Embryonic facial prominence (tissue), 1 donor: ENCODE results near the gene COL23A1.
"Not testable (repeated sequence)": the region's sequence is repeated elsewhere in the genome, so short reads cannot be mapped to it uniquely, and the experiment has no call there.

Source experiments
- DNase-seq: peaks from one replicate; pipeline ENCODE4 v3.0.0-alpha.2; 2016; ENCODE audit errors: extremely low spot score

Gene COL23A1

GRCh38 chr5:178381921-178382695 is 208.1 kb downstream of the COL23A1 start:
- DNase-seq, result no peak

DNA sequence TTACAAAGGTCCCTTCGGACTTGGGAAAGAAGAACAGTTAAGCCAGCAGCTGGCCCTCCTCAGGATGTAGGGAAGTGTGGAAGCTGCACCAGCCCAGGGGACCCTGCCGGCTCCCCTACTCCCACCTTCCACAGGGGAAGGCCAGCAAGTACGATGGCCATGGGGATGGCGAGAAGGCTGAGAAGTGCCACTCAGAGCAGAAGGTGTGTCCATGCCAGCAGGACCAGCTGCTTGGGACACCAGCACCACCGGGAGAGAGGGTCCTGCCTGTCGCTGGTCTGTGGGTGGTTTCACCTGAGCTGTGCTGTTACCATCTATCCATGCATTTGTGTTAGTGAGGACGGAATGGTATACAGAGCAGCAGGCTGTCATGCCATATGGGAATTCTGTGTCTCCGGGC is 209.0 kb downstream of the COL23A1 start:
- DNase-seq, result no peak

DNA sequence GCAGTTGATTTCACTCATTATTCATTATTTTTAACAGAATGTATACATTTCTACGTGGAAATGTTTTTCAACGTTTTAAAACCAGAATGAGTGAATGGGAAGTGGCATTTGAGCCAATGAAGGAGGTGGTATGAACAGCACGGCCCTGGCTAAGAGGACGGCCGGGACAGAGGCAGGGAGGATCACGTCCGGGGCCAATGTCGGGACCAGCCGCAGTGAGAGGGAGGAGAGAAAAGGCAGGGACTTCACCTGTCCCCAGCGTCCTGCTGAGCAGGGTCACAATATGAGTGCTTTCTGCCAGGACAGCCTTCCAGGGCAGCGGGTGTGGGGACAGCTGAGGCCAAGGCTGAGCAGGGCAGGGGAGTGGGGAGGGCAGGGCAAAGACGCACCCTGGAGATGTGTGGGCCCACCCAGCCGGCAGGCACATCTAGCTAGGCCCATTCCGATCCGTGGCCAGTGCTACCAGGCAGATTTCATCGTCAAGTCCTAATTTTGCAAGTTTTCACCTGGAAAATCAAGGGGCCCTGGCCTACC is 209.6 kb downstream of the COL23A1 start:
- DNase-seq, result no peak

- DNase-seq, result no peak
Measured at GRCh38 chr5:178380086-178380485, 210.1 kb downstream of the COL23A1 start.

GRCh38 chr5:178378527-178379484 is 211.4 kb downstream of the COL23A1 start:
- DNase-seq, result no peak

DNA sequence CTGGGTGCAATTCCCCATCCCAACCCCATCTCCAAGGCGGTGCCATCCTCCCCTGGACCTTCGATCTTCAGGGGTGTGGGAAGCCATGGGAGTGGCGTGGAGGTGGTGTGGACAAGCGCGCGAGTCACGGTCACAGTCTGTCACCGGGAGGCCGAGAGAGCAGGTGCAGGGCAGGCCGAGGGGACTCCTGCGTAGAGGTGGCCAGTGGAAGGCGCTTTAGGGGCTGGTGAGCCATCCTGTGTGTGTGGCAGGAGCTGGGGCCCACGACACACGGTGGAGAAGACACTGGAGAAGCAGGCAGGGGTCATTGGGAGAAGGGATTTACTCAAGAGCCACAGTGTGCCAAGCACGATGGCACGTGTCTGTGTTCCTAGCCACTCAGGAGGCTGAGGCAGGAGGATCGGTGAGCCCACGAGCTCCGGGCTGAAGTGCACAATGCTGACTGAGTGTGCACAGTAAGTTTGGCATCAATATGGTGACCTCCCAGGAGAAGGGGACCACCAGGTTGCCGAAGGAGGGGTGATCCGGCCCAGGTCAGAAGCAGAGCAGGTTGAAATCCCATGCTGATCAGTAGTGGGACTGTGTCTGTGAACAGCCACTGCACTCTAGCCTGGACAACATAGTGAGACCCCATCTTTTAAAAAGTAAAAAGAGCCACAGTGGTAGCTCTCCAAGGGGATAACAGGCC is 212.5 kb downstream of the COL23A1 start:
- no peak for DNase-seq

DNA sequence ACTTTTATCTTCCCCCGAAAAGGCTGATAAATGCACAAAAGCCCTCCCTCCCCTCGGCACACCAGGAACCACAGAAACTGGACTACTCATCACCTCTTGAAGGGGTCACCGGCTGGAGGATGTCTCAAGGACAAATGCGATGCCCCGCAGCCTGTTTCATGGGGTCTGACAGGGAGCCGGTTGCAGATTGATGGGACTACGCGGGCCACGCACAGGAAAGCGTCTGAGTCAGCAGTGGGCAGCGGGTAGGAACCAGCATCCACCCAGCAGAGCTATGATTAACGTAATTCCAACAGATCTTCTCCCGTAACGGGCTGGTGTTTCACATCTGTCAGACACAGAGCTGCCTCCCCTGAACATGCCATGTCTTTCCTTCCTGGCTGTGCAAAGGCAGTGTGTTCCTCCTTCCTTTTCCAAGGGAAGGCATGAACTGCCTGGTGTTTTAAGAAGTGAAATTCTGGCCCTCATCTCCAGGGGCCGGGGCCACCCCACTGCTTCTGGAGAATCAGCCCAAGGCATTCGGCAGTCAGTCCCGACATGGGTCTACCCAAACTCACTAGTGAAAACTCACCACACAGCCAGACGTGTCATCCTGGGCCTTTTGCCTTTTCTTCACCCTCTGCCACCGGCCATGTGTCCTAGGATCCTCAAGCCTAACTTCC is 213.1 kb downstream of the COL23A1 start:
- no peak for DNase-seq

DNA sequence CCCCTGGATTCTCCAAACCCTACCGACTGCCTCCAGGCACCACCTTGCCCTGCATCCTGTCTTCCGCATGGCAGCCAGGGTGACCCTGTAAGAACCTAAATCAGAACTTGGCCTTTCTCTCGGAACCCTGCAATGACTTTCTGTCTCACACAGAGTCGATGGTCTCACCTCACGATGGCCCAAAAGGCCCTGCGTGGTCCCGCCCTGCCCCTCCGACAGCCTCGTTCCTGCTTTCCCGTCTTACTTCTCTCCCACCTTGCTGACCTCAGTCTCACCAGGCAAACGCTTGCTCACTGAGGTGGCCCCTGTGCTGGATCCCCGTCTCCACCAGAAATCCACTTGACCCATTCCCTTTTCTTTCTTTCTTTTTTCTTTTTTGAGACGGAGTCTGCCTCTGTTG is 214.8 kb downstream of the COL23A1 start:
- DNase-seq, result no peak

DNA sequence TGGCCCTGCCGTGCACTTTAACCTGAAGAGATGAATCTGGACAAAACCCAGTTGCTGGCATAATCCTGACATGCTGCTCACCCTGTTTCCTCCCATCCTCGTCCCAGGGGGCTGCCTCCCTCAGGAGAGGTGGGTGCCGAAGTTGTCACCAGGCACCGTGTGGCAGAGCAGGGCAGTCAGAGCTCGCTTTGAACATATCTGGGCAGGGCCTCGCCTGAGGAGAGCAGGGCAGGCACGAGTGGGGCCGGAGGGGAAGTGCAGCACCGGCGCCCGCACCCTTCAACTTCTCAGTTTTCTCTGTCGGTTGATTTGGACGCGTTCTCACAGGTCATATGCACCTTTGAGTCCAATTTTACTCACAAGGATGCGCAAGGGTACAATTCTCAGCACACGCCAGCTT is 216.5 kb downstream of the COL23A1 start:
- DNase-seq, result no peak

- peak; percentile 54 for DNase-seq
Measured at GRCh38 chr5:178372142-178372571, 218.0 kb downstream of the COL23A1 start.

GRCh38 chr5:178371362-178372111 is 218.7 kb downstream of the COL23A1 start:
- DNase-seq, result no peak

- DNase-seq, result no peak
Measured at GRCh38 chr5:178370102-178370501, 220.1 kb downstream of the COL23A1 start.

DNA sequence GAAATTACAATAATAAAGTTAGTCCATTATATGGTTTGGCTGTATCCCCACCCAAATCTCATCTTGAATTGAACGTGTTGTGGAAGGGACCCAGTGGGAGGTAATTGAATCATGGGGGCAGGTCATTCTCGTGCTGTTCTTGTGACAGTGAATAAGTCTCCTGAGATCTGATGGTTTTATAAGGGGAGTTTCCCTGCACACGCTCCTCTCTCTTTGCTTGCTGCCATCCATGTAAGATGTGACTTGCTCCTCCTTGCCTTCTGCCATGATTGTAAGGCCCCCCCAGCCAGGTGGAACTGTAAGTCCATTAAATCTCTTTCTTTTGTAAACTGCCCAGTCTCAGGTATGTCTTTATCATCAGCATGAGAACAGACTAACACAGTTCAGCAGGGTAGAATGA is 220.7 kb downstream of the COL23A1 start:
- not testable (repeated sequence) for DNase-seq

- no peak for DNase-seq
Measured at GRCh38 chr5:178368716-178369300, 221.4 kb downstream of the COL23A1 start.

DNA sequence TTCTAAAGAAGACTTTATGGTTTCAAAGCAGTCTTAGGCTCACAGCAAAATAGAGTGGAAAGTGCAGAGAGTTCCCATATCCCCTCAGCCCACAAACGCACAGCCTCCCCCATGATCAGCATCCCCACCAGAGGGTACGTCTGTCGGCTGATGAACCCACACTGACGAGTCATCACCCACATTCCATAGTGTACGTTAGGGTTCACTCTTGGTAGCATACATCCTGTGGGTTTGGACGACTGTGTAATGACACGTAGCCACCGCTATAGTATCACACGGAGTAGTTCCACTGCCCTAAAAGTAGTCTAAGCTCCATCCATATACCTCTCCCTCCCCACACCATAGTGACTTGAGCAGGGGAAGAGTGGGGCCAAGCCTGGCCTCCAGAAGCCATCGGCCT is 221.9 kb downstream of the COL23A1 start:
- DNase-seq, result no peak

DNA sequence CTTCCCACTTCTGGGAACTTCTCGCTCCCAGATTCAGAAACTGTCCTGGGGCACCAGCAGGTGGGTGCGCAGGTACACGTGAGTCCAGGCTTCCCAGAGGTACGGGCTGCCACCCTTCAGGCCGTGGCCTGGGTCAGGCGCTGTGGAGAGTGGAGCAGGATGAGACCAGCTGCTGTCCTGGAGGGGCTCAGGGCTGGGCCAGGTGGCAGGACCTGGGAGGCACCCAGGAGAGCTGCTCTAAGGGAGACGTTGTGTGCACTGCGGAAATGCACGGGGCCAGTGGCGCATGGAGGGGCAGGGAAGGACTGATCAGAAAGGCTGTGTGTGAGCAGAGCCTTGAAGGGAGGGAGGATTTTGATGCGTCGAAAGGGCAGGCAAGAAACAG is 222.5 kb downstream of the COL23A1 start:
- DNase-seq, result no peak

GRCh38 chr5:178366998-178367735 is 223.0 kb downstream of the COL23A1 start:
- no peak for DNase-seq

DNA sequence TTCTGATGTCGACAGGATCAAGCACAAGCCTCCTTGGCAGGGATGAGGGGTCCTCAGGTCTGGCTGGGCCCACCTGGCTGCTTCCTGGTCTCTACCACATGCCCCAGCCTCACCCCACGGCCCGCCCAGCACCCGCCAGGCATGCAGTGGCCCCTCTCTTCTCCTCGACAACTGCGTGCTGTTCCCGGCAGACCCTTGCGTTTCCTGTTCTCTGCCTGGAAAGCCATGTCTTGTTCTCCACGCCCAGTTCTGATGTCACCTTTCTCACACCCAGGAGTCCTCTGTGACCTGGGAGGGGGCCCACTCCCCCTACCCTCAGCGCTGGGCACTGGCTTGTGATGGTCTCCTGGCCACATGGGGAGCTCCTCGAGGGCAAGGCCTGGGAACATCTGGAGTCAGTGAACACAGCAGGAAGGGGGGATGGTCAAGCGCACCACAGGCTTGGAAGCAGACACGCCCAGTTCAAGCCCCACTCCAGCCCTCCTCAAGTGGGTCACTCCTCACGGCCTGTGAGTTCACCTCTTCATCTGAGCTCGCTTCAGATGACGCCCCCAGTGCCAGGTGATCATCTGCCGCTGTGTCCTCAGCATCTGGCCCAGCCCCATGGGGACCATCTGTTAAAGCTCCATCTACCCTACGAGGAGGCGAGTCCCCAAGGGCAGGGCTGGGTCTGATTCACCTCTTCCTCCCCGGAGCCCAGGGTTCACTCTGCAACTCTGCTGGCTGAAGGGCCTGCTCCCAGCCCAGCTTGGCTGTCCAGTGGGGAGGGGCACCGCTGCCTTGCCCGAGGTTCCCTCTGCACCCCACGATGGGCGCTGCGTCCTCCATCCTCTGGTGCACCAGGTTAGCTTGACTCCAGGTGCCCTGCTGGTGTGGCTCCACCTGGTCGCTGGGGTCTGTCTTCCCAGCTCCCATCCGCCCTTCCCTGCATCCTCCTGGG is 224.4 kb downstream of the COL23A1 start:
- DNase-seq, result no peak

DNA sequence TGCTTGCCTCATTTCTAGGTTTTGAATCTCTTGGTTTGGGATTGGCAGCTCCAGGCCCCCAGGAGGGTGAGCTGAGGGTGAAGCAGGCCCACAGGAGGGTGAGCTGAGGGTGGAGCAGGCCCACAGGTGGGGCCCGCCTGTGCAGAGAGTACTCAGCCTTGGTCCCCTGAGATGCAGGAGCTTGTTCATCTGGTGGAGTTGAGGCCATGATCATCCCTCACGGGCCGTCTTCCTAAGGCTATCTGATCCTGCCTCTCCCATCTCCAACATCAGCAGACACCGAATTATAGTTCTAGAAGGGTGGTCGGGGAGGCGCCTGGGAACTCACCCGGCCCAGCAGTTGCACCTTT is 225.9 kb downstream of the COL23A1 start:
- DNase-seq, result no peak
